CD4-positive, alpha-beta T cell treated with Interleukin-10 for 1 hour (primary cell): ENCODE data around the gene TNRC6B.
"Not testable (repeated sequence)": the region's sequence is repeated elsewhere in the genome, so short reads cannot be mapped to it uniquely, and the experiment has no call there.

Source experiments
- DNase-seq: peaks from one replicate; pipeline ENCODE4 v3.0.0-alpha.2; 2020

TNRC6B gene

DNA sequence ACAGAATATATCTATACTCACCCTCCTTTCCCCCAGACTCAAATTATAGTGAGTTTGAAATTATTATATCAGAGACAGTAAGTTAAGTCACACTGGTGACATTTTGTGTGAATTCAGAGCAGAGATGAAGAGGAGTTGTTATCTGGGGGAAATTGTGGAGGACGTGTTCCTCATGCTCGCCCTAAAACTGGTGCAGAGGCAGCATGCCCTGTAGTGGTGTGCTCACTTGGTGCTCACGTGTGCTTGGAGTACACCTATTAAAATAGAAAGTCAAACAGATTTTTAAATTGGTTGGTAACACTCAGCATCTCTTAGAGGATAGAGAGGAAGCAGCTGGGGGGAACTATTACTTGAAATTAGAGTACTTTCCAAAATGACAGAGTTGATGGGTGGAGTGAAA, 117.0 kb downstream of the TNRC6B start:
- DNase-seq, result no peak

DNA sequence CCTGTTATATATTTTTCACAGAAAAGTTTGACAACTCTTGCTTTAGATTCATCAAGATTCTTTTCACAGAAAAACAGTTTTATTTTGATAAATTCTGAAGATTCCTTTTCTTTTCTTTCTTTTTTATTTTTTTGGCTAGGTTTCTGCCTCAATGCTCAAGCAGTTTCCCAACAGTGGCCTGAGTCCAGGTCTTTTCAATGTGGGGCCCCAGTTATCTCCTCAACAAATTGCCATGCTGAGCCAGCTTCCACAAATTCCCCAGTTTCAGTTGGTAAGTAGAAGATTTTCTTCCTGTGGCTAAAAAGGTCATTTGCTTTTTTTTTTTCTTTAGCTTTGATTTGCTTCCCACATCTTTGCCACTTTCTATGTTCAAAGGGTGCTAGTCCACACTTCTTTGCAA, 122.6 kb downstream of the TNRC6B start:
- no peak for DNase-seq

DNA sequence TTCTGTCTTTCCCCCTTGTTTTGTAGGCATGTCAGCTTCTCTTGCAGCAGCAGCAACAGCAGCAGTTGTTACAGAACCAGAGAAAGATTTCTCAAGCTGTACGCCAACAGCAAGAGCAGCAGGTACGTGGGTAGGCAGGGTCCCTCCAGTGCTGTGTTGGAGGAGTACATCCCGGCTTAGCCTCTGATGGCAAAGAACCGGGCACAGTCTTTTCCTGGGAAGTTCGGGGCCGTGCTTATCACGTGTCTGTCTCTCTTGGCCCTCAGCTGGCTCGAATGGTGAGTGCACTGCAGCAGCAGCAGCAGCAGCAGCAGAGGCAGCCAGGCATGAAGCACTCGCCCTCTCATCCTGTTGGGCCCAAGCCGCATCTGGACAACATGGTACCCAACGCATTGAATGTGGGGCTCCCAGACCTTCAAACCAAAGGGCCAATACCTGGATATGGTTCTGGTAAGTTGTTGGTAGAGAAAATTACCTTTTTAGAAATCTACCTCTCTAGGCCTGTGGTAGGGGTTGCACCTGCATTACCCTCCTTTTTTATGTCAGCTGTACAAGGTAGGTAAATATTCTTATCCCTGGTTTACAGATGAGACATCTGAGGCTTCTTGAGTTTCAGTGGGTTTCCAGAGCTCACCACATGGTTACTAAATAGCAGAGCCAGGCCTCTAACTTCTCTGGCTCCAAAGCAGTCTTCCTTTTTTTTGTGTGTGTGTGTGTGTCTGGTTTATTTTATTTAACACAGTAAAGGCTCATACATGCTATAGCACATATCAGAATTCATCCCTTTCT, 123.4 kb downstream of the TNRC6B start:
- DNase-seq, result no peak

DNA sequence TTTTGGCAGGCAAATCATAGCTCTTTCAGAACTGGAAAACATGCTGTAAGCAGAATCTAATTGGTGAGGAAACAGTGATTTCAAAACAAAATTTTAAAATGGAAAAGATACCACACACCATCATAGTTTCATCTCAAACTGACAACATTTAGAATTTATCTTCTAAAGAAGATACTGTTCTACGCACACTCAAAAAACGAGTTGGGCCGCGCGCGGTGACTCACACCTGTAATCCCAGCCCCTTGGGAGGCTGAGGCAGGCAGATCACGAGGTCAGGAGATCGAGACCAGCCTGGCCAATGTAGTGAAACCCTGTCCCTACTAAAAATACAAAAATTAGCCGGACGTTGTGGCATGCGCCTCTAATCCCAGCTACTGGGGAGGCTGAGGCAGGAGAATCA, 124.4 kb downstream of the TNRC6B start:
- no peak for DNase-seq

DNA sequence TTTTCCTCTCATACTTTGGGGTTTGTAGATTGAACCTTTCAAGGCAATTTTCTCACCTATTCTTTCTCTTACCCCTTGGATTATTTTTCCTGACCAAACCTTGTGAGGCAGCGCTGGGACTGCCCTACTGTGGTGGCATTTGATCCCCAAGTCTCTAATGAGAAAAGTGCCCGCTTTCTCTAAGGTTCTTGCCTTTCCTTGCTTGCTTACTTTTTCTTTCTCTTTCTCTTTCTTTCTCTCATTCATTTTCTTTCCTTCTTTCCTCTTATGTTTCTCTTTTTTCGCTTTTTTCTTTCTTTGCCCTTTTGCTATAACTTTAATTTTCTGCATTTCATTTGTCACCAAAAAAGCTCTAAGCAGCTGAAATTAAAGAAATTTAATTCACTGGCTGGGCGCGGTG, 127.9 kb downstream of the TNRC6B start:
- DNase-seq, result no peak

DNA sequence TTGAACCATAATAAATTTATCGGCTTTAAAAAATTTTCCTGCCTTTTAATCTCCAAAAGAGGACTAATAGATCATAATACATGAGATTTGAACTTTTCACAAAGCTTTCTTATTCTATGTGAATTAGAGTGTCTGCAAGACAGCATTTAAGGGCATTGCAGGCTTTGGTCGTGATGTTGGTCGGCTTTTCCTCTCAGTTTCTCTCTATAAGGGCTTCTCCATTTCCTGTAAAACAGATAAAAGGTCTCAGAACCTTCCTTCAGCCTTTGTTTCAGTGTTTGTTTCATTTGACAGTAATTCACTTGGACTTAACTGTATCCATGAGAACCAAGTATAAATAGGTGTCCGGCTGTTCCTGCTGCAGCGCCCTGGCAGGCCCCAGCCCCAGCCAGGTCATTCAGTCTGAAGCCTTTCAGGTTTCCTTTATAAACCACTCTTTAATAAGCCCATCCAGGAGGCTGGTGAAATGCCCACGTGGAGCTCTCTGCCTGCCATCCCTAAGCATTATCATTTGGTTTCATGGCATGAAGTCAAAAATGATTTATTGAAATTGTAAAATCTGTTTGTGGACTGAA, 131.4 kb downstream of the TNRC6B start:
- DNase-seq, result no peak

DNA sequence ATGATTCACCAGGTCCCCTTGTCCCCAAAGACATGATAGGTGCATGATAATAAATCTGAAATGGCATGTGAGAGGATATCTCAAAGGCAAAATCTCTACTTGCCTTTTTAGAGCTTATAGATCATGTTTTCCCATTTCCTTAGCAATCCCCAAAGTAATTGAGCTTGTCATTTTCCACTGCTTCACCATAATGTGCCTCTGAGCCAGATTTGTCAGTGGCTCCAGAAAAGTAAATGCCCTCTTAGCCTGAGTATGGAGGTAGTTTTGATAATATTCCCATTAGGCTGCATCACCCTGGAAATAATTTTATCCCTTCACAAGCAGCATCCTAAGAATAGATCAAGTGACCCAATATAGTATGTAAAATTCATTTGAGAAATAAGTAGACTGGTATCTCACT, 131.9 kb downstream of the TNRC6B start:
- DNase-seq, result no peak

DNA sequence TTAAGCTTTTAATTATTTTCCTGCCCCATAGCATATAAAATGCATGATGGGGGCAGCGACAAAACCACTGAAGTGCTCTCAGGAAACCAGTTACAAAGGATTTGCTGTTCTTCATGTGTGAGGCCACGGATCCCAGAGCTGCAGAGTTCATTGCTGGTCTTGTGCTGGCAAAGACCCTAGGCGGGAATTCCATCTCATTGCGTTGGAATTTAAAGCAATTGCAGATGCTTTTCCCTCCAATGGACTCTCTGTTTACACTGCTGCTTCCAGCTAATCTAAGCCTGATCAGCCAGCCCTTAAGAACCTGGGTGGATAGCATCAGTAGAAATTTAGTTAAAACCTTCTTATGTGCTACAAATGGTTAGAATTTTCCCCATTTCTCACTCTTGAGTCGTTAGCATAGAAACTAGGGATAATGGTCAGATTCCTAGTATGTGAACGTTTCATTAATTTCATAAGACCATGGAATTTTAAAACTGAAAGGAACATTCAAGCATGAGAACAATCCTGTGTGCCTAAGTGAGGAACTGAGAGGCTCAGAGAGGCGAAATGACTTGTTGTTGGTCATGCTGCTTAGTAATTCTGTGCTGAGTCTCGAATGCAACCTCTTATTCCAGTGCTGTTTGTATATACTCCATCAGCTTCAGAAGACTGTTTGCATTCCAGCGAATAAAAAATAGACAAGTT, 132.5 kb downstream of the TNRC6B start:
- DNase-seq, result no peak

DNA sequence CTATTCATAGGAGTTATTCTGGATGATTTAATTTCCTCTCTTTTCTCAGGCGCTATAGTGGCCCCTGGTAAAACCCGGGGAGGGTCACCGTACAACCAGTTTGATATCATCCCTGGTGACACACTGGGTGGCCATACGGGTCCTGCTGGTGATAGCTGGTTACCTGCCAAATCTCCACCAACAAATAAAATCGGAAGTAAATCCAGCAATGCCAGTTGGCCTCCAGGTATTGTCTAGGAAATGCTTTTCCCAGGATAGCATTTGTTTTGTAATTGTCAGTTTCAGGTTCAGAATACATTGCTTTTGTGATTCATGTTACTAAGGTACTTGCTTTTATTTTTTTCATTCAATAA, 133.0 kb downstream of the TNRC6B start:
- no peak for DNase-seq

DNA sequence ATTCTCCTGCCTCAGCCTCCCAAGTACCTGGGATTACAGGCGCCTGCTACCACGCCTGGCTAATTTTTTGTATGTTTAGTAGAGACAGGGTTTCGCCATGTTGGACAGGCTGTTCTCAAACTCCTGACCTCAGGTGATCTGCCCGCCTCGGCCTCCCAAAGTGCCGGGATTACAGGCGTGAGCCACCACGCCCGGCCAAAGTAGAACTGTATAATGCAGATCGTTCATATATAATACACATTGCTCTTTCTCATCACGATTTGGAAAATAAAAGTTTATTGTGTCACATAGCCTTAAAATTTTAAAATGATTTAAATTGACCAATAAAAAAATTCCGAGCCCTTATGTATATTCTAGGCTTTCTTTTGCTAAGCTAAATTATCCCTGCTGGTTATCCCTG, 133.9 kb downstream of the TNRC6B start:
- DNase-seq, result not testable (repeated sequence)

DNA sequence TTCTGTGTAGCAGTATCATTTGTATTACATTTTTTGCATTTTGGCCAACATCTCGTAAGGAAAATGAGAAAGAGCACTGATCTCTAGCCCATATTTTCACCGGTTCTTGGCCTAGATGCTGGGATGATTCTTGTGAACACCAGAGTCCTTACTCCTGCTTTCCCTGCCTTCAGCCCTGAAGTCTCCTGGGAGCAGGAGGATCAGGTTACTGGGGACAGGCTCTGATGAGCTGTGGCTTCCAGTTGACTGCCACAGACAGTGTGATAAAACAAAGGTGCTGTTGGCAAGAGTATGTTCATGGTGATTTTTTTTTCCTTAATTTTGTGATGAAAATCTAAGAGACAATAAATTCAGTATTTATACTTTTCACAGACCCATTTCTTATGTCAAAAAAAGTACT, 134.3 kb downstream of the TNRC6B start:
- no peak for DNase-seq

DNA sequence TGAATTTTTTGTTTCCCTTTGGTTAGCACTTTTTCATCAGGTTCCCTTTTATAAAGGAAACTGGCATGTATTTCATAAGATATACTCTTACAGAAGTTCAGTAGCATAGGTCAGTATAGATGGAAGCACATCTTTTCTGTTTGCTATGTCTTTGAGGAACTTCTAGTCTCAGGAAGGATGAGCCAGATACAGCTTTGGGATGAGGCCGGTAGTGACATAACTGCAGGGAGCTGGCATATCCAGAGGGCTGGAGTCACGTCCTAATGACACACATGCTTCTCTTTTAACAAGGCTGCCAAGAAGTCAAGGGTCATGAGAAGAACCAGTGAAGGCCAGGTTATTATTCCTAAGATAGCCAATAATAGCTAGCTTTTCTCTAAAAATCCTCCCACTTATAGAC, 135.3 kb downstream of the TNRC6B start:
- DNase-seq, result no peak

DNA sequence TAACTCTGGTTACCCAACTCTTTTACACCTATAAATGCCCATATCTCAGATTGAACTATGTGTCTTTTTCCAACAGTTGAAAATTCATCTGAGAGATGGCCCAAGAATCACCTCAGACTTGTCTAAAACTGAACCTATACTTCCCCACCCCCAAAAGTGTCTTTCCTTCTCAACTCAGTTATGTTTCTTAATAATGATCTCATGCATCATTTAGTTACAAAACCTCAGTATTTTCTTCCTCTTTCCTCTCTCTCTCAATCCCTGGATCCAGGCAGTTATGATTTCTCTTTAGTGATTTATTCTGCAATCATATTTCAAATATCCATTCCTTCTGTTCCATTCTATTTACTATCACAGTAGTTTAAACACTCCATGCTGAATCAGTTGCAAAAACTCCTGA, 136.3 kb downstream of the TNRC6B start:
- DNase-seq, result no peak

DNA sequence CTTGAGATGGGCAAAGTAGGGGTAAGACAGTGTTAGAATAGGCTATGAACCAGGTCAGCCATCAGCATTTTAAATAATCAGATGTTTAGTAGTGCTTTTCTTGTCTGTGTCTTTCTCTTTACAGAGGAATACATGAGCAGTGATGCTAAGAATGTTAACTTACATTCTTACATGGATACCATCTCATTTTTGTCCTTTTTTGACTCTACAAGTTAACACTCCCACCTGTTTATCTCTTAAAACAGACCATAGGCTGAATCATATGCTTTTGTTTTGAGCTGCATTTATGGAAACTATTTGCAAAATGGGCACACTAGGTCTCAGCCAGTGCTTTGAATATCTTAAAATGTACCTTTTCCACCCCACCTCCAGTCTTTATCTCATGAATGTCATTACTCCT, 143.0 kb downstream of the TNRC6B start:
- DNase-seq, result no peak

DNA sequence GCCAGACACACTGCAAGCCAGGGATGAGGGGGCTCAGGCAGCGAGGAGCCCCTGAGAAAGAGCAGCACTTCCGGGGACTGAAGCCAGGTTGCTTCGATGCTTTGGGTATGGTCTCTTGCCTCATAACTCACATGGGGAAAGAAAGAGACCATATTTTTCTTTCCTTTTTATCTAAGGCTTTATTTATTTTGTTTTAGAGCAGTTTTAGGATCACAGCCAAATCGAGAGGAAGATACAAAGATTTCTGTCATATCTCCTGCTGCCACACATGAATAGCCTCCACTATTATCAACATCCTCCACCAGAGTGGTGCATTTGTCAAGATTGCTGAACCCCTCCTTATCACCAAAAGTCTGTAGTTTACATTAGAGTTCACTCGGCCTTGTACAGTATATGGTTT, 144.3 kb downstream of the TNRC6B start:
- no peak for DNase-seq

DNA sequence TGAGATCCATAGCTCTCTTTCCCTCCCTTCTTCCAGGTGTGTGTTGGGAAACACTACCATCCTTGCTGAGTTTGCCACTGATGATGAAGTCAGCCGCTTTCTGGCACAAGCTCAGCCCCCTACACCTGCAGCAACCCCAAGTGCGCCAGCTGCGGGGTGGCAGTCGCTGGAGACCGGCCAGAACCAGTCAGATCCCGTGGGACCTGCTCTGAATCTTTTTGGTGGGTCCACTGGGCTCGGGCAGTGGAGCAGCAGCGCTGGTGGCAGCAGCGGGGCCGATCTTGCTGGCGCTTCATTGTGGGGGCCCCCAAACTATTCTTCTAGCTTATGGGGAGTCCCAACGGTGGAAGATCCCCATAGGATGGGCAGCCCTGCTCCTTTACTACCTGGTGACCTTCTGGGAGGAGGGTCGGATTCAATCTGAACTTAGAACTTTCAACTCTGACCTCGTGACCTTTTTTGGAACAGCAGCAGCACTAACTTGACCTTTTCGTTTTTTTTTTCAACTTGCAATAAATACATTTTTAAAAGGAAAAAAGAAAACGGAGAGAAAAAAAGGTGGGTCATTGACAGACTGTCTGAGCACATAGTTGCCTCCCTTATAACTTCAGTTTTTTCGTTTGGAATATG, 145.2 kb downstream of the TNRC6B start:
- DNase-seq, result no peak

DNA sequence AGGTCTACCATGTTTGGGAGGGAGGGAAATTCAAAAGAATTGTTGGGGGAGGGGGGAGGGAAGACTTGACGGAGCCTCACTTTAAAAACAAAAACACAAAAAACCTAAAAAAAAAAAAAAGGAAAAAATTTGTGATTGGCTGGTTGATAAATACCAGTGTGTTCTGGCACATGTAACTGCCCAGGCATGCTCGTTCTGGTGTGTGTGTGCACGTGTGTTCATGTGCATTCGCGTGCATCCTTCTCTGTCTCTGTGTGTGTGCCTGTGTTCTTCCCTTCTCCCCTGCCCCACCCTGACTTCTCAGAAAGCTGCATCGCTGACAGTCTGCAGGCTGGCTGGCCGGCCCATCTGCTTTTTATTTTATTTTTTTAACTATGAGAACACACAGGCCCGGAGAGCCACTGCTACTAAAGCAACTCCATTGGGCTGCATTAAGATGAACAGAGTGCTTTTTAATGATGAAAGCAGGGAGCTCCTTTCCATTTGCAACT, 146.0 kb downstream of the TNRC6B start:
- peak; percentile 48 for DNase-seq

DNA sequence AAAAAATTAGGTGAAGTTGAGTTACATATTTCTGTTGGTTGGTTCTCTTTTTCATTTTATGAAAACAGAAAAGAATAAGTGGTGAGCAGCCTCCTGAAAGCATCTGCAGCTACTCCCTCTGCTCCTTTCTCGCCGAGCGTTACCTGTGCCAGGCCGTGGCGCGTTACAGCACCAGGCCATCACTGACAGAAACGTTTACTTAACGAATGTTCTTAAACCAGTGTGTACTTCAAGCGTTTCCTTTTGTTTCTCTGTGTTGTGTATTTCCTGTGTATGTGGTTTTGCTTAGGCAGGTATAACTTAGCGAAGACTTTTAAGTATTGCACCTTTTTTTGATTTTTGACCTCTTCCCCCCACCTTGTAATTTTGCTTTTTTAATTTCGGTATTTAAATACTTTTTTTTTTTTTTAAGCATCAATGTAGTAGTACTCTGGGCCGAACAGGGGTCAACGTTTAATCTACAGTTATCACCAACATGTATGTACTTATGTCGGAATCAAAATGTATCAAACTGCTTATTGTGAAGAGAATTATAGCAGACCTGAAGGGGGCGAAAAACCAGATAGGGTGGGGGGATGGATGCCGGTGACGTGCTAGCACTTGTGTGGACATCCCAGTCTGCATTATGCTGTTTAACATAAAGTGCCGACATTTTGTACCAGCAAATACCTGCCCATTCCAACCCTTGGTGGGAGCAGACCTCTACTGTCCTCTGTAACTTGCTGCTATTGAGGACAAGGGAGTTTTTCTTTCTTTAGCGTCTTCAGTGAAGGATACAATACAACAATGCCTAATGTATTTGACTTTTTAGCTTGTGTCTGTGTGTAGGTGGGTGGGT, 147.0 kb downstream of the TNRC6B start:
- DNase-seq, result peak; percentile 72

DNA sequence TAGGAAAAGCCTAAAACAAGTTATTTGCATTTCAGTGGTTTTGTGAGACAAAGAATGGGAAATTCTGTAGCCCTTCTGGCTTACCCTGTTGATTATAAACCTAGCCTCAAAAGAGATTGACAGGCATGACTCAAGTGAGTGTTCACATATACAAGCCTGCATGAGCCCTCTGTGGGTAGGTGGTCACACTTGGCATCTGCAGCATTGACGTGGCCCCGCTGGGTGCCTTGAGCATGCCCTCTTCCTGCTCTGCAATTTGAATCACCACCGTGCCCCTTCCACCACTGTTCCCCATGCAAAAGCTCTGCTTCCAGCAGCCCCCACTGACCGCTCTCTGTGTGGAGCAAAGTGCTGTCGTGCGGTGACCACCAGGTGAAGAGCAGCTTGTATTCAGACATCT, 147.6 kb downstream of the TNRC6B start:
- peak; percentile 38 for DNase-seq

DNA sequence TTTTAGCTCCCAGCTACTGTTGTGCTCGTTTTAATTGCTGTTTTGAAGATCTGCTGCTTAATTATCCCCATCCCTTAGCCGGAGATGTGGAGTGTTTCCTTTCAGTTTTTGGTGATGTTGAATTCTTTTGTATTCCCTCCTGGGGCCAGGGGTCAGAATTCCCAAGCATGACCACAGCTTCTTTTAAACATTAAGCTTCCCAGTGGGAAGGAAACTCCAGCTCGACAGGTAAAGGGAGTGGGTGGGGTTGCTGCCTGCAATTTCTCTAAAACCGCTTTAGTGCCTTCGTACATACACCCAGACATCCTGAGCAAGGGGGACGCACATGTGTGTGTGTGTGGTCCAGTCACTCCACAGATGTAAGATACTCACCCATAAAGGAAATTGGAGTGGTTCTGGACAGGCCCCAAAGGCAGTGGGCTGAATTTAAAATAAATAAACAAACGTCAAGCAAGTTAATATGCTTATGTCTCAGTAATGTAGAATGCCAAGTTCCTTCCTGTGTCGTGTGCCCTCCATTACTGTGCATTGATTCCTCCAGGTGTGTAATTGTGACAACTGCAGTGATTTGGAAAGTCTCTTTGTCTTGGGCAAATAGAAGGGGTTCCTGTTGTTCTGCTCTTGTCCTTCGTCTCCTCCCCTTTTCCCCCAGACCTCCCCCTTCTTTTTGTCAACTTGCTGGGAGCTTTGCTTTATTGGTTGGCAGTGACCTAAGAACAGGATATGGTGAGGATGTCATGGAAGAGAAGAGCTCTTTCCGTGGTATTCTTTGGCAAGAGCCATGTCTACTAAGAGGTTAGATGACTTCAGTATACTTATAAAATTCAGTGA, 149.4 kb downstream of the TNRC6B start:
- DNase-seq, result peak; percentile 28

DNA sequence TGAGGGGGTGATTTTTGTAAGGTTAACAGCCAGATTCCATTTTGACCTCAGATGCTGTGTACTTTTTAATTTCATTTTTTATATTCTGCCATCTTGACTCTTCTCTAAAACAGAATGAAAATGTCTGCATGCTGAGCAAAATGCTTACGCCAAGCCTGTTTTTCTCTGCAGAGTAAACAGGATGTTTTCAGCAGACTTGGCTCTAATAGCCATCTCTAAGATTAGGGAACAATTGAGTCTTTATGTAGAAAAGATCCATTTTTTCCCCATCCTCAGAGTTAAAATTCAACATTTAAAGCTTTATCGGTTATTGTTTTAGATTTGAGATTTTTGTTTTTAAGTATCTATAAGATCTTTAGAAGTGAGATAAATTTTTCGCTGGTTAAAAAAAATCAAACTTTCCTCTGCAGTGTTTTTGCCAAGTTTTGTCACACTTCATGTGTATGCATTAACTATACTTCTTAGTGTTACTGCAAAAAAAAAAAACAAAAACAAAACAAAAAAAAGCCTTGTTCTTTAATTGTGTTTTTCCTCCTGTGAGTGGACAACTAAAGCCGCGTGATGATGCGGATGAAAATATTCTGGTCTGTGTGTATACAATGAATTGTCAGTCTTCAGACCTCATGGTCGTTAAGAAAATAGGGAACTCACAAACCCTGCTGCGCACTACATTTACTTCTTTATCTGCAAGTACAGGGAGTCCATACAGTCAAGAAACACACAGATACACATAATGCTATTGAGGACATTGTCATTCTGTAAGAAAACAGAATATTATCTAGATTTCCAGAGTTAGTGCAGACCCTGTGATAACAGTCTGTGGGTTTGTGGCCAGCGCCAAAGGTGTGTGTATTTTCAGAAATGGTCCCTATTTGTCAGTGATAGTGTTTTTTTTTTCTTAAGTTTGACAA, 151.1 kb downstream of the TNRC6B start:
- no peak for DNase-seq
